Hepatocyte (in vitro differentiated cells): ENCODE data around the gene ANAPC15. TPM values are rescaled to one million over a fixed set of nuclear protein-coding genes. Genes with fewer than 3 reads are reported as not detected.

Source experiments
- DNase-seq: peaks from one replicate; pipeline ENCODE4 v3.0.0-alpha.2; 2016; ENCODE audit warnings: low spot score
- H2AFZ ChIP-seq: fragments of 200-600 bp; sonication (generic); 2 replicates; pipeline ENCODE4 v1.6.0; 2016; ENCODE audit warnings: antibody characterized with exemption, mild to moderate bottlenecking
- H3K27ac ChIP-seq: fragments of 200-600 bp; sonication (generic); 2 replicates; pipeline ENCODE4 v1.5.1; 2016; ENCODE audit warnings: mild to moderate bottlenecking
- H3K27me3 ChIP-seq: fragments of 200-600 bp; sonication (generic); 2 replicates; pipeline ENCODE4 v1.6.1; 2016
- H3K36me3 ChIP-seq: fragments of 200-600 bp; sonication (generic); replicated peaks from 2 replicates; pipeline ENCODE4 v1.5.1; 2016; ENCODE audit warnings: low read depth; ENCODE audit not compliant: insufficient read depth
- H3K4me1 ChIP-seq: fragments of 200-600 bp; sonication (generic); 2 replicates; pipeline ENCODE4 v1.5.1; 2016; ENCODE audit warnings: mild to moderate bottlenecking, moderate library complexity; ENCODE audit not compliant: insufficient read depth
- H3K4me2 ChIP-seq: fragments of 200-600 bp; sonication (generic); 2 replicates; pipeline ENCODE4 v1.6.0; 2016
- H3K4me3 ChIP-seq: fragments of 200-600 bp; sonication (generic); 2 replicates; pipeline ENCODE4 v1.5.1; 2016; ENCODE audit warnings: mild to moderate bottlenecking
- H3K79me2 ChIP-seq: fragments of 200-600 bp; sonication (generic); 2 replicates; pipeline ENCODE4 v1.6.0; 2017; ENCODE audit warnings: mild to moderate bottlenecking
- H3K9me2 ChIP-seq: fragments of 200-600 bp; sonication (generic); replicated peaks from 2 replicates; pipeline ENCODE4 v1.6.0; 2017; ENCODE audit warnings: mild to moderate bottlenecking; ENCODE audit not compliant: insufficient read depth
- H3K9me3 ChIP-seq: fragments of 200-600 bp; sonication (generic); 2 replicates; pipeline ENCODE4 v1.5.1; 2016; ENCODE audit warnings: low read depth, mild to moderate bottlenecking
- H4K20me1 ChIP-seq: fragments of 200-600 bp; sonication (generic); 2 replicates; pipeline ENCODE4 v1.6.0; 2016; ENCODE audit warnings: mild to moderate bottlenecking; ENCODE audit not compliant: insufficient read depth, poor library complexity, severe bottlenecking
- CTCF ChIP-seq: fragments of 200-600 bp; sonication (generic); IDR thresholded peaks from 2 replicates; pipeline ENCODE4 v1.5.1; 2016; ENCODE audit warnings: antibody characterized with exemption, mild to moderate bottlenecking; ENCODE audit not compliant: poor library complexity
- EZH2 ChIP-seq: fragments of 200-600 bp; sonication (generic); IDR thresholded peaks from 2 replicates; pipeline ENCODE4 v1.6.1; 2016; ENCODE audit warnings: antibody characterized with exemption, mild to moderate bottlenecking, borderline replicate concordance
- EZH2phosphoT487 ChIP-seq: fragments of 200-600 bp; sonication (generic); IDR thresholded peaks from one replicate; pipeline ENCODE4 v1.6.1; 2018; ENCODE audit warnings: antibody characterized with exemption, mild to moderate bottlenecking, low read depth, moderate library complexity; ENCODE audit not compliant: unreplicated experiment, severe bottlenecking
- WGBS: methylation state at CpG from one replicate; pipeline ENCODE4 v1.1.6; 2016; ENCODE audit warnings: low lambda C conversion rate; ENCODE audit errors: missing lambda C conversion rate; 5-methylcytosine and 5-hydroxymethylcytosine counted together
- polyA plus RNA-seq: library from polyadenylated mRNA; unstranded; fragments of >200 nt; fragmentation: Nextera tagmentation; extraction: Ambion mirVana; gene quantifications from 2 replicates; pipeline ENCODE4 v1.2.1, GENCODE V29; 2016
- total RNA-seq: library from RNA; depleted of rRNA; stranded (reverse); fragments of >200 nt; gene quantifications from 2 replicates; pipeline ENCODE4 v1.2.3, GENCODE V29; 2014

The ANAPC15 gene
- total and polyA plus RNA-seq, 2 experiments from 2014 or later = 17.6 to 42.5 TPM

GRCh38 chr11:72141066-72141465, 28.6 kb upstream of the ANAPC15 start:
- H3K4me3 ChIP-seq = no peak overlapping the region
- no peaks in the 10 kb centered on the region for H3K4me1 ChIP-seq
- no peaks in the 10 kb centered on the region for H3K27me3 ChIP-seq
- H3K27ac ChIP-seq = no peak overlapping the region
- H3K9me2 ChIP-seq = no peaks in the 10 kb centered on the region
- H3K36me3 ChIP-seq = no peaks in the 10 kb centered on the region
- 72% methylated on average over 3 of the region's 3 CpGs for WGBS
- TF ChIP-seq EZH2phosphoT487 = no peak
- TF ChIP-seq CTCF = no peak
- no peak for TF ChIP-seq EZH2
- H2AFZ ChIP-seq = no peak overlapping the region
- H4K20me1 ChIP-seq = no peaks in the 10 kb centered on the region
- no peaks in the 10 kb centered on the region for H3K9me3 ChIP-seq
- H3K4me2 ChIP-seq = no peak overlapping the region
- no peaks in the 10 kb centered on the region for H3K79me2 ChIP-seq
- DNase-seq = no peak

GRCh38 chr11:72140661-72141060, 28.2 kb upstream of the ANAPC15 start:
- WGBS = 91% methylated on average over 2 of the region's 2 CpGs

GRCh38 chr11:72139500-72139899, 27.0 kb upstream of the ANAPC15 start:
- Histone ChIP-seq H3K4me2 (no peak overlapping the region), H3K9me3 (no peaks in the 10 kb centered on the region), H3K4me1 (no peaks in the 10 kb centered on the region), H3K9me2 (no peaks in the 10 kb centered on the region), H3K27me3 (no peaks in the 10 kb centered on the region), H3K27ac (no peak overlapping the region), H2AFZ (no peak overlapping the region), H3K4me3 (no peak overlapping the region), H3K79me2 (no peaks in the 10 kb centered on the region), H4K20me1 (no peaks in the 10 kb centered on the region), H3K36me3 (no peaks in the 10 kb centered on the region)
- DNase-seq = no peak
- 95% methylated on average over 7 of the region's 11 CpGs for WGBS
- no peak for TF ChIP-seq EZH2
- no peak for TF ChIP-seq EZH2phosphoT487
- TF ChIP-seq CTCF = no peak

More at GRCh38 chr11:72140661-72141060, 28.2 kb upstream of the ANAPC15 start:
- Histone ChIP-seq H3K36me3 (no peaks in the 10 kb centered on the region), H3K9me2 (no peaks in the 10 kb centered on the region), H2AFZ (no peak overlapping the region), H3K27ac (no peak overlapping the region), H3K4me2 (no peak overlapping the region), H3K9me3 (no peaks in the 10 kb centered on the region), H3K4me3 (no peak overlapping the region), H3K79me2 (no peaks in the 10 kb centered on the region), H3K4me1 (no peaks in the 10 kb centered on the region), H3K27me3 (no peaks in the 10 kb centered on the region), H4K20me1 (no peaks in the 10 kb centered on the region)
- DNase-seq = no peak
- no peak for TF ChIP-seq EZH2phosphoT487
- TF ChIP-seq EZH2 = no peak
- TF ChIP-seq CTCF = no peak
